GM18517 (cell line): Measurements from ENCODE around the gene SPACA7.

ENCODE experiments used
- ATAC-seq: cut with Tn5 transposase; IDR thresholded peaks from one replicate; pipeline ENCODE4 v1.9.1; 2021; ENCODE audit warnings: mild to moderate bottlenecking, moderate library complexity; ENCODE audit not compliant: unreplicated experiment

Gene SPACA7

GRCh38 chr13:112462408-112462807, 86.3 kb downstream of the SPACA7 start:
- no peak for ATAC-seq

GRCh38 chr13:112464720-112465119, 88.6 kb downstream of the SPACA7 start:
- no peak for ATAC-seq

GRCh38 chr13:112465251-112466131, 89.3 kb downstream of the SPACA7 start:
- no peak for ATAC-seq

- no peak for ATAC-seq
Observed at GRCh38 chr13:112466132-112467058, 90.2 kb downstream of the SPACA7 start.

- no peak for ATAC-seq
Observed at GRCh38 chr13:112467236-112467635, 91.1 kb downstream of the SPACA7 start.

- ATAC-seq = no peak
Observed at GRCh38 chr13:112468069-112468468, 91.9 kb downstream of the SPACA7 start.

- no peak for ATAC-seq
Observed at GRCh38 chr13:112469071-112469745, 93.1 kb downstream of the SPACA7 start.

GRCh38 chr13:112473818-112474217, 97.7 kb downstream of the SPACA7 start:
- ATAC-seq = no peak

GRCh38 chr13:112474869-112475268, 98.7 kb downstream of the SPACA7 start:
- ATAC-seq = no peak

GRCh38 chr13:112475889-112476288, 99.7 kb downstream of the SPACA7 start:
- ATAC-seq = no peak

GRCh38 chr13:112477070-112477619, 101.0 kb downstream of the SPACA7 start:
- no peak for ATAC-seq

GRCh38 chr13:112479389-112479788, 103.2 kb downstream of the SPACA7 start:
- no peak for ATAC-seq

GRCh38 chr13:112481458-112481857, 105.3 kb downstream of the SPACA7 start:
- ATAC-seq = no peak

- ATAC-seq = no peak
Observed at GRCh38 chr13:112483299-112483698, 107.1 kb downstream of the SPACA7 start.
